ENCODE measurements around the gene NKAIN1. TPM values are rescaled to one million over a fixed set of nuclear protein-coding genes. Genes with fewer than 3 reads are reported as not detected.

Gene NKAIN1
- total and polyA plus RNA-seq, 11 donors, result 0.14 to 0.31 (median 0.21) TPM; not detected in 8

DNA sequence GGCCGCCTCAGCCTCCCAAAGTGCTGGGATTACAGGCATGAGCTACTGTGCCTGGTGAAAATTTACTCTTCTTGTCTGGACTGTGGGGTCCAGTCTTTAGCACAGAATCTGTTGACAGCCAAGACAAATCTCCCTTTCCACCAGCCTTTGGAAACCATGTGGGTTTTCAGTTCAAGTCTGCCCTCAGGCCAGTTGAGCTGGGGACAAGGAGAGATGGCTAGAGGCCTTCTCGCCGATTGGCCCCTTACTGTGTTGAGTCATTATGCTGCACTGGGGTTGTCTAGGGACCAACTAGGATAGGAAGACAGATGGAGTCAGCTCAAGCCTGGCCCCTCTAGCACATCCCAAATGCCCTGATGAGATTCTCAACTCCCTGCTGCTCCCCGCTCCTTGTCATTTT lies 8.6 kb upstream of the NKAIN1 start:
- H3K9me3 ChIP-seq, result no peaks in the 10 kb centered on the region
- no peak for TF ChIP-seq CTCF (IDR thresholded peaks at IDR 0.05)
- TF ChIP-seq POLR2A (IDR thresholded peaks at IDR 0.05), result no peak
- DNase-seq (no peak), ATAC-seq (no peak)
- H3K4me1 ChIP-seq, result no peaks in the 10 kb centered on the region
- no peaks in the 10 kb centered on the region for H3K36me3 ChIP-seq
- intact Hi-C loops (cut with DNase I), result no loop called here
- H3K27me3 ChIP-seq, result no peaks in the 10 kb centered on the region
- H3K4me3 ChIP-seq, result no peak overlapping the region
- H3K27ac ChIP-seq, result no peak overlapping the region
- WGBS, 4 donors, result 92 to 97% (median 93%) methylated on average over 4 of the region's 4 CpGs

- Histone ChIP-seq H3K36me3 (no peaks in the 10 kb centered on the region), H3K4me3 (no peak overlapping the region), H3K27ac (no peak overlapping the region), H3K4me1 (peaks cover 0 to 8% (median 0%) of the 10 kb centered on the region in 12 donors), H3K9me3 (no peaks in the 10 kb centered on the region), H3K27me3 (peaks cover 4 to 22% (median 15%) of the 10 kb centered on the region in 9 donors)
- WGBS, 4 donors, result 72 to 77% (median 76%) methylated on average over 4 of the region's 4 CpGs
- intact Hi-C loops (cut with DNase I), result no loop called here
- no peak for DNase-seq
- no peak for TF ChIP-seq CTCF (IDR thresholded peaks at IDR 0.05)
- no peak for TF ChIP-seq POLR2A (IDR thresholded peaks at IDR 0.05)
- ATAC-seq, result no peak
Measured at GRCh38 chr1:31244326-31244725, 4.6 kb upstream of the NKAIN1 start.

DNA sequence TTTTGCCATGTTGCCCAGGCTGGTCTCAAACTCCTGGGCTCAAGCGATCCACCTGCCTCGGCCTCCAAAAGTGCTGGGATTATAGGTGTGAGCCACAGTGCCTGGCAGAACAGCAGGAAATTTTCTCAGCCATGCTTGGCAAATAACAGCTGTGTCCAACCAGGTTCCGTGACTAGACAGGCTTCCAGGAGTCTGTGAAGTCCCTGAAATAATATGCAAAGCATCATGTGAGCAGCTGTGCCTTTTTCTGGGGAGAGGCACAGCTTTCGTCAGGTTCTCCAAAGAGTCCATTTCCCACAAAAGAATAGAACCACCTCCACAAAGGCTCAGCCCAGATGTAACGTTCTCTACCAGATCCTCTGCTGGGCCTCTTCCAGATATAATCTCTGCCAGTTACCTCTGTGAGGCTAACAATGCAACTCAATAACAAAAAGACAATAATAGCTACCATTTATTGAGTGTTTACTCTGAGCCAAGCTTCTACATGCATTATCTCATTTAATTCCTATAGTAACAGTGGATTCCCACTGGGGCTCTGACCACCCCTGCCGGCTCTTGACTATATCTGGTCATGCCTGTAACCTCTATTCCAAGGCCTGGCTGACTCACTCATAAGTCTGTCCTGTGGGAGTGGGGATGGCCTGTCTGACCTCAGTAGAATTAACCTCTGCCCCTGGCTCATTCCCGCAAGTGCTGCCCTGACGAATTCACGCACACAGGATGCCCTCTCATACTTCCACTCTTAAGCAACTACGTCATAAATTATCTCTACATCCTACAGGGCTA lies 4.0 kb upstream of the NKAIN1 start:
- no peak for DNase-seq
- intact Hi-C loops (cut with DNase I), result no loop called here
- H3K9me3 ChIP-seq, result no peaks in the 10 kb centered on the region
- H3K27me3 ChIP-seq, result peaks cover 4 to 28% (median 19%) of the 10 kb centered on the region in 9 donors
- WGBS, 4 donors, result 61 to 69% (median 63%) methylated on average over 10 of the region's 10 CpGs
- TF ChIP-seq CTCF (IDR thresholded peaks at IDR 0.05) (no peak), POLR2A (IDR thresholded peaks at IDR 0.05) (no peak)
- no peaks in the 10 kb centered on the region for H3K36me3 ChIP-seq
- H3K4me1 ChIP-seq, result peaks cover 0 to 13% (median 4%) of the 10 kb centered on the region in 12 donors
- H3K27ac ChIP-seq, result no peak overlapping the region
- H3K4me3 ChIP-seq, result no peak overlapping the region
- no peak for ATAC-seq

GRCh38 chr1:31241321-31241720 lies 1.6 kb upstream of the NKAIN1 start:
- H3K9me3 ChIP-seq, result no peaks in the 10 kb centered on the region
- WGBS, 4 donors, result 58 to 67% (median 62%) methylated on average over 8 of the region's 8 CpGs

More at GRCh38 chr1:31241321-31241720, 1.6 kb upstream of the NKAIN1 start:
- Histone ChIP-seq H3K27ac (no peak overlapping the region), H3K4me3 (no peak overlapping the region), H3K27me3 (peaks cover 7 to 49% (median 26%) of the 10 kb centered on the region in 9 donors), H3K4me1 (peaks cover 0 to 13% (median 4%) of the 10 kb centered on the region in 12 donors), H3K36me3 (no peaks in the 10 kb centered on the region)
- DNase-seq, result no peak
- intact Hi-C loops (cut with DNase I), result no loop called here
- TF ChIP-seq POLR2A (IDR thresholded peaks at IDR 0.05), result no peak
- no peak for ATAC-seq

Measured in heart left ventricle (tissue), 16 donors.